Measurements from ENCODE around the gene PRRG2. TPM values are rescaled to one million over a fixed set of nuclear protein-coding genes. Genes with fewer than 3 reads are reported as not detected.

Gene PRRG2
- total and polyA plus RNA-seq, 7 donors = 0.24 to 16.0 (median 0.89) TPM

DNA sequence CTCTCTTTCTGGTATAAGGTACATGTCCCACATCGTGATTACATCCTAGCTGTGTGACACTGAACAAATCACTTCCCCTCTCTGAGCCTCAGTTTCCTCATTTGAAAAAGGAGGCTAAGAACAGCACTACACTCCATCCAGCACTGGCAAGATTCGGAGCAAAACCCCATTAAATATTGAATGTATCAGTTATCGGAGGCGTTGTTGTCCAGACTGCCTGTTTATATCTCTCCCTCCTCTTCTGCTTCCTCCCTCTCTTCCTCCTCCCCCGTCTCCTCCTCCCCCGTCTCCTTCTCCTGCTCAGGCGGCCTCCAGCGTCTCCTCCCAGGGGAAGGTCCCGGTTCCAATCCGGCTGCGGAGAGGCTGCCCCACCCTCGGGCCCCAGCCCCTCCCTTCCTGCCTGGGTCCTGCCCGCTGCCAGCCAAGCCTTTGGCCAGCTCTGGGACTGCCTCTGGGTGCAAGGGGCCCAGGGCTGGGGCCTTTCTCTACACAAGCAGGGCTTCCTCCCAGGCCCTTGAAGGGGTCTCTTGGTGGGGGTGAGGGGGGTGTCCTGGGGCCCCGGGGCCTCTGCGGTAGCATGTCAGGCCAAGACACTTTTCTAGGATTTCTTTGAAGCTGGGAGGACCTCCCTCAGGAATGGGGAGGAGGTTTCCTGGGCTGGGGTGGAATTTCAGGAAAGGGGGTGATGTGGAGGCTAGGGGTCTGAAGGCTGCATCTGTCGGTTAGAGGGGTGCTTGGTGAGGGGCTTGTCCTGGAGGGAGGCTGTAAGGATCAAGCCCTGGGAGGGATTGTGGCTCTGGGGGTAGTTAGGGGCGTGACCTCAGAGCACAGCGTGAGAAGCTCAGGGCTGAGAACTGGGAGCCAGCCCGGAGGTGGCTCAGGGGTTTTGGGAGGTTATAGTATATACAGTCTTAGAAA lies 57.0 kb downstream of the PRRG2 start:
- ATAC-seq = no peak
- peak; percentile 87 to 93 for DNase-seq
- Histone ChIP-seq H3K9me3 (no peaks in the 10 kb centered on the region), H3K36me3 (ENCODE audit: insufficient read depth in 1 of 2, low read depth in 1 of 2) (peaks cover 0 to 11% of the 10 kb centered on the region in 2 donors), H3K27ac (peak overlapping the region; percentile 98), H3K4me3 (peak overlapping the region; percentile 80), H3K4me1 (peaks cover 20% of the 10 kb centered on the region), H3K27me3 (ENCODE audit: insufficient read depth in 3 of 3, low read length in 2 of 3) (peaks cover 0 to 3% (median 0%) of the 10 kb centered on the region in 3 donors)
- 18 to 24% (median 20%) methylated on average over 19 of the region's 19 CpGs for WGBS, 3 donors
- intact Hi-C loops (cut with DNase I) = loop anchor here (5.0 kb wide), 1 partner anchor 46 kb away; the partner anchor contains the start of gene PRR12 (in 2 of the 2)
- TF ChIP-seq, protein P1, sequence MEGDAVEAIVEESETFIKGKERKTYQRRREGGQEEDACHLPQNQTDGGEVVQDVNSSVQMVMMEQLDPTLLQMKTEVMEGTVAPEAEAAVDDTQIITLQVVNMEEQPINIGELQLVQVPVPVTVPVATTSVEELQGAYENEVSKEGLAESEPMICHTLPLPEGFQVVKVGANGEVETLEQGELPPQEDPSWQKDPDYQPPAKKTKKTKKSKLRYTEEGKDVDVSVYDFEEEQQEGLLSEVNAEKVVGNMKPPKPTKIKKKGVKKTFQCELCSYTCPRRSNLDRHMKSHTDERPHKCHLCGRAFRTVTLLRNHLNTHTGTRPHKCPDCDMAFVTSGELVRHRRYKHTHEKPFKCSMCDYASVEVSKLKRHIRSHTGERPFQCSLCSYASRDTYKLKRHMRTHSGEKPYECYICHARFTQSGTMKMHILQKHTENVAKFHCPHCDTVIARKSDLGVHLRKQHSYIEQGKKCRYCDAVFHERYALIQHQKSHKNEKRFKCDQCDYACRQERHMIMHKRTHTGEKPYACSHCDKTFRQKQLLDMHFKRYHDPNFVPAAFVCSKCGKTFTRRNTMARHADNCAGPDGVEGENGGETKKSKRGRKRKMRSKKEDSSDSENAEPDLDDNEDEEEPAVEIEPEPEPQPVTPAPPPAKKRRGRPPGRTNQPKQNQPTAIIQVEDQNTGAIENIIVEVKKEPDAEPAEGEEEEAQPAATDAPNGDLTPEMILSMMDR (IDR thresholded peaks at IDR 0.05) = no peak

DNA sequence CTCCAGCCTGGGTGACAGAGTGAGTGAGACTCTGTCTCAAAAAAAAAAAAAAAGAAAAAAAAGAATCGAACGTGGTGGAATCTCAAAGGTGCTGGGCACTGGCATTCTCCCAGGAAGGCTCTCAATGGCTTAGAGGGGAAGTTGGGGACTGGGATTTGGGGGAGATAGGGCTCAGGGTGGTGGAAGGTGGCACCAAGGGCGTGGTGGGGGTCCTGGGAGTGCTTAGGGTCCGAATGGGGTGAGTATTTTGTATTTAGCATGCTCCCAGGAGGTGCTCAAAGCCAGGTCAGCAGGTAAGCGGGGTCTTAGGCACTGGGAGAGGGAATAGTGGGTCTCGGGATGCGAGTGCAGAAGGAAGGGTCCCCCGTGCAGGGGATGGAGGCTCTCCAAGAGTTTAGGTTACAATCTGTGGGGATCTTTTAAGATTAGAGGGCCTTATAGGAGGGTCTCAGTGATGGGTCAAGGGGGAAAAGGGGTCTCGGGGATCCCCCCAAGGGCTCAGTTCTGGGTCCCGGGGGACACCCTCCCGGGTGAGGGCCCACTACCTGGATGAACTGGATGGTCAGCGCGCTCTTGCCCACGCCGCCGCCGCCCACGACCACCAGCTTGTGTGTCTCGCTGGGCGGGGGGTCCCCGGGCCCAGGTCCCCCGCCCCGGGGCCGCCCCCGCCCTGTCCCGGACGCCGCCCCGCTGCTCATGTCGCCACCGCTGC lies 58.4 kb downstream of the PRRG2 start:
- 7 to 19% (median 8%) methylated on average over 19 to 31 of the region's 31 CpGs for WGBS, 3 donors
- H3K27ac ChIP-seq = peak overlapping the region; percentile 98
- H3K4me1 ChIP-seq = peaks cover 35% of the 10 kb centered on the region
- intact Hi-C loops (cut with DNase I) = loop anchor here (2.0 to 5.0 kb wide), 3 partner anchors 37 to 187 kb away; partner anchors contain the start of genes PRR12 (in 2 of the 2), ALDH16A1 (in 1 of the 2), PIH1D1 (in 1 of the 2) and PRMT1 (in 1 of the 2)
- H3K36me3 ChIP-seq (ENCODE audit: insufficient read depth in 1 of 2, low read depth in 1 of 2) = peaks cover 0 to 11% of the 10 kb centered on the region in 2 donors
- DNase-seq (no peak), ATAC-seq (no peak)
- H3K4me3 ChIP-seq = peak overlapping the region; percentile 80
- no peaks in the 10 kb centered on the region for H3K9me3 ChIP-seq
- H3K27me3 ChIP-seq (ENCODE audit: insufficient read depth in 3 of 3, low read length in 2 of 3) = no peaks in the 10 kb centered on the region
- TF ChIP-seq, protein P1 (IDR thresholded peaks at IDR 0.05) = no peak

DNA sequence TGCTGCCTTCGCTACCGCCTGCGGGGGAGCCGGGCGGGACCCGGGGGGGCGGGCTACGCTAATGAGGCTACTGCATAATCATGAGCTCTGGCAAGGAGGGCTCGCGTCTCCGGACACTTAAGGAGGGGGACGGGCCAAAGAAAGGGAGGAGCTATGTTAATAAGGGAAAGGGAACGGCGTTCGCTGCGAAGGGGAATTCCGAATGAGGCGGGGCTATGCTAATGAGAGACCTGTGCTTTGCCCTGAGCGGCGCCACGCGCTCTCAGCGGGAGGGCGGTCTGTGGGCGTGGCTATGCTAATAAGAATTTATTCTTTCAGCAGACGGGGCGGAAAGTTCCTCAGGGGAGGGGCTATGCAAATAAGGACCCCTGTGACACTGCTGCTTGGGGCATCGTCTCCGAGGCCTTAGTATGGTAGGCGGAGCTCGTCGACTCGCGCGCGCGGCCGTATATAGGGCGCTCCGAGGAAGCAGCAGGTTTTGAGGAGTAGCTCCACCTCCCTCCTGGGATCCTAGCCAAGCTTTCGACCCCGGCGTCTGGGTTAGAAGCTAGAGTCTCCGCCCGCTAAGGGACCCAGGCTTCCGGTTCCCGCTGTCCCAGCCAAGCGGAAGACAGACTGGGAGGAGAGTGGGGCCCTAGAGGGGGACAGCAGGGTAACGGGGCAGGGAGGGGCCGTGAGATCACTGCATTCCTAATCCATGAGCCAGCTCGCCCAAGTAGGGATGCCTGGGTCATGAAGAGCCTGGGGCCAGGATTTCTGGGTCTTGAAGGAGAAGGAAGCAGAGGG lies 59.2 kb downstream of the PRRG2 start, which contains the start of gene RRAS:
Gene RRAS, minus strand, starts transcription at position 31 of the 786 bp plus-strand sequence. CDS start 45 bp downstream, outside the sequence.
- TF ChIP-seq, protein P1 (IDR thresholded peaks at IDR 0.05) = no peak
- DNase-seq = peak; percentile 99 to 100
- intact Hi-C loops (cut with DNase I) = loop anchor here (2.0 to 5.0 kb wide), 2 partner anchors 36 to 188 kb away; partner anchors contain the start of genes ALDH16A1 (in 1 of the 2), PIH1D1 (in 1 of the 2) and PRMT1 (in 1 of the 2)
- Histone ChIP-seq H3K4me1 (peaks cover 35% of the 10 kb centered on the region), H3K27ac (peak within 1 kb of the TSS; percentile 98), H3K36me3 (ENCODE audit: insufficient read depth in 1 of 2, low read depth in 1 of 2) (peaks cover 0 to 11% of the 10 kb centered on the region in 2 donors), H3K9me3 (no peaks in the 10 kb centered on the region), H3K27me3 (ENCODE audit: insufficient read depth in 3 of 3, low read length in 2 of 3) (no peaks in the 10 kb centered on the region), H3K4me3 (peak within 1 kb of the TSS; percentile 80)
- 0 to 1% (median 0%) methylated on average over 50 to 51 of the region's 51 CpGs for WGBS, 3 donors
- ATAC-seq = peak; percentile 74 to 81 (median 76)

Other genes with a start within 250 kb of the PRRG2 start
- 1 to 10 TPM; 2.3 to 4.7 (median 4.4) TPM for gene CD37, start 245.9 kb upstream of the PRRG2 start, total RNA-seq
- 1 to 10 TPM in 2 of 3 donors, under 1 TPM in 1; 0.66 to 1.6 (median 1.6) TPM for gene CD37, start 245.9 kb upstream of the PRRG2 start, polyA plus RNA-seq
- gene TEAD2, start 218.9 kb upstream of the PRRG2 start, total RNA-seq = 10 to 100 TPM; 13.8 to 24.1 (median 14.8) TPM
- gene TEAD2, start 218.9 kb upstream of the PRRG2 start, polyA plus RNA-seq = 10 to 100 TPM in 2 of 3 donors, 1 to 10 TPM in 1; 9.7 to 23.0 (median 15.0) TPM
- not detected for gene DKKL1, start 217.4 kb upstream of the PRRG2 start, total RNA-seq
- gene DKKL1, start 217.4 kb upstream of the PRRG2 start, polyA plus RNA-seq = under 1 TPM in 1 of 3 donors, not detected in 2; 0.06 TPM
- not detected for gene KASH5, start 193.1 kb upstream of the PRRG2 start, total RNA-seq
- gene KASH5, start 193.1 kb upstream of the PRRG2 start, polyA plus RNA-seq = not detected
- gene PTH2, start 157.9 kb upstream of the PRRG2 start, total RNA-seq = not detected
- not detected for gene PTH2, start 157.9 kb upstream of the PRRG2 start, polyA plus RNA-seq
- gene GFY, start 155.9 kb upstream of the PRRG2 start, total RNA-seq = not detected
- under 1 TPM in 1 of 3 donors, not detected in 2; 0.33 TPM for gene GFY, start 155.9 kb upstream of the PRRG2 start, polyA plus RNA-seq
- 1 to 10 TPM in 1 of 4 donors, under 1 TPM in 3; 0.42 to 1.8 (median 0.82) TPM for gene SLC17A7, start 139.8 kb upstream of the PRRG2 start, total RNA-seq
- gene SLC17A7, start 139.8 kb upstream of the PRRG2 start, polyA plus RNA-seq = under 1 TPM; 0.55 to 0.79 (median 0.59) TPM
- 10 to 100 TPM; 37.2 to 60.1 (median 43.1) TPM for gene PIH1D1, start 129.5 kb upstream of the PRRG2 start, total RNA-seq
- 10 to 100 TPM; 46.4 to 69.8 (median 52.2) TPM for gene PIH1D1, start 129.5 kb upstream of the PRRG2 start, polyA plus RNA-seq
- 10 to 100 TPM in 1 of 4 donors, 1 to 10 TPM in 3; 6.5 to 11.1 (median 7.7) TPM for gene ALDH16A1, start 128.1 kb upstream of the PRRG2 start, total RNA-seq
- gene ALDH16A1, start 128.1 kb upstream of the PRRG2 start, polyA plus RNA-seq = 10 to 100 TPM in 1 of 3 donors, 1 to 10 TPM in 2; 3.6 to 12.9 (median 5.7) TPM
- 1 to 10 TPM; 1.9 to 3.2 (median 2.5) TPM for gene FLT3LG, start 107.1 kb upstream of the PRRG2 start, total RNA-seq
- 1 to 10 TPM; 1.9 to 4.5 (median 4.1) TPM for gene FLT3LG, start 107.1 kb upstream of the PRRG2 start, polyA plus RNA-seq
- gene RPL13A, start 93.7 kb upstream of the PRRG2 start, total RNA-seq = 1,000 to 10,000 TPM; 1,392 to 2,022 (median 1,763) TPM
- 1,000 to 10,000 TPM; 1,992 to 2,955 (median 2,046) TPM for gene RPL13A, start 93.7 kb upstream of the PRRG2 start, polyA plus RNA-seq
- gene RPS11, start 84.9 kb upstream of the PRRG2 start, total RNA-seq = 1,000 to 10,000 TPM; 1,146 to 1,506 (median 1,232) TPM
- gene RPS11, start 84.9 kb upstream of the PRRG2 start, polyA plus RNA-seq = 1,000 to 10,000 TPM; 2,461 to 3,844 (median 3,134) TPM
- 10 to 100 TPM; 42.2 to 79.3 (median 60.3) TPM for gene FCGRT, start 68.7 kb upstream of the PRRG2 start, total RNA-seq
- gene FCGRT, start 68.7 kb upstream of the PRRG2 start, polyA plus RNA-seq = 10 to 100 TPM; 32.0 to 48.2 (median 39.9) TPM
- 1 to 10 TPM; 6.4 to 8.6 (median 7.4) TPM for gene RCN3, start 53.3 kb upstream of the PRRG2 start, total RNA-seq
- gene RCN3, start 53.3 kb upstream of the PRRG2 start, polyA plus RNA-seq = 1 to 10 TPM; 3.9 to 9.6 (median 7.3) TPM
- gene NOSIP, start 760 bp upstream of the PRRG2 start, total RNA-seq = 10 to 100 TPM; 53.9 to 69.9 (median 58.1) TPM
- 100 to 1,000 TPM in 1 of 3 donors, 10 to 100 TPM in 2; 75.4 to 104 (median 95.2) TPM for gene NOSIP, start 760 bp upstream of the PRRG2 start, polyA plus RNA-seq
- 10 to 100 TPM in 1 of 4 donors, 1 to 10 TPM in 3; 7.1 to 15.1 (median 7.6) TPM for gene PRR12, start 9.9 kb downstream of the PRRG2 start, total RNA-seq
- gene PRR12, start 9.9 kb downstream of the PRRG2 start, polyA plus RNA-seq = 1 to 10 TPM; 2.3 to 5.0 (median 3.1) TPM
- gene RRAS, start 58.8 kb downstream of the PRRG2 start, total RNA-seq = 10 to 100 TPM; 22.6 to 57.0 (median 42.5) TPM
- gene RRAS, start 58.8 kb downstream of the PRRG2 start, polyA plus RNA-seq = 10 to 100 TPM; 39.9 to 49.8 (median 48.4) TPM
- 10 to 100 TPM; 45.5 to 72.9 (median 61.0) TPM for gene SCAF1, start 60.9 kb downstream of the PRRG2 start, total RNA-seq
- gene SCAF1, start 60.9 kb downstream of the PRRG2 start, polyA plus RNA-seq = 10 to 100 TPM; 23.0 to 32.5 (median 23.8) TPM
- gene IRF3, start 84.5 kb downstream of the PRRG2 start, total RNA-seq = 10 to 100 TPM; 10.3 to 22.1 (median 14.4) TPM
- 10 to 100 TPM; 18.2 to 26.5 (median 21.7) TPM for gene IRF3, start 84.5 kb downstream of the PRRG2 start, polyA plus RNA-seq
- 10 to 100 TPM; 13.0 to 21.5 (median 15.8) TPM for gene BCL2L12, start 84.6 kb downstream of the PRRG2 start, total RNA-seq
- 10 to 100 TPM; 28.3 to 42.7 (median 35.0) TPM for gene BCL2L12, start 84.6 kb downstream of the PRRG2 start, polyA plus RNA-seq
- gene PRMT1, start 96.0 kb downstream of the PRRG2 start, total RNA-seq = 100 to 1,000 TPM; 180 to 259 (median 198) TPM
- gene PRMT1, start 96.0 kb downstream of the PRRG2 start, polyA plus RNA-seq = 100 to 1,000 TPM; 139 to 424 (median 208) TPM
- 1 to 10 TPM in 2 of 4 donors, under 1 TPM in 2; 0.58 to 1.5 (median 1.0) TPM for gene ADM5, start 108.3 kb downstream of the PRRG2 start, total RNA-seq
- under 1 TPM; 0.38 to 0.48 (median 0.41) TPM for gene ADM5, start 108.3 kb downstream of the PRRG2 start, polyA plus RNA-seq
- gene CPT1C, start 109.8 kb downstream of the PRRG2 start, total RNA-seq = 1 to 10 TPM in 1 of 4 donors, under 1 TPM in 3; 0.53 to 1.2 (median 0.70) TPM
- 1 to 10 TPM in 2 of 3 donors, under 1 TPM in 1; 0.34 to 1.1 (median 1.0) TPM for gene CPT1C, start 109.8 kb downstream of the PRRG2 start, polyA plus RNA-seq
- under 1 TPM in 1 of 4 donors, not detected in 3; 0.24 TPM for gene TSKS, start 182.0 kb downstream of the PRRG2 start, total RNA-seq
- gene TSKS, start 182.0 kb downstream of the PRRG2 start, polyA plus RNA-seq = under 1 TPM; 0.18 to 0.27 (median 0.18) TPM
- 100 to 1,000 TPM in 1 of 4 donors, 10 to 100 TPM in 3; 79.1 to 102 (median 84.3) TPM for gene AP2A1, start 185.7 kb downstream of the PRRG2 start, total RNA-seq
- 10 to 100 TPM; 58.2 to 81.7 (median 69.6) TPM for gene AP2A1, start 185.7 kb downstream of the PRRG2 start, polyA plus RNA-seq
- gene FUZ, start 232.0 kb downstream of the PRRG2 start, total RNA-seq = 10 to 100 TPM; 20.9 to 33.7 (median 25.2) TPM
- gene FUZ, start 232.0 kb downstream of the PRRG2 start, polyA plus RNA-seq = 10 to 100 TPM; 15.9 to 38.8 (median 28.6) TPM
- 10 to 100 TPM; 43.0 to 97.8 (median 69.7) TPM for gene MED25, start 237.0 kb downstream of the PRRG2 start, total RNA-seq
- 100 to 1,000 TPM in 1 of 3 donors, 10 to 100 TPM in 2; 24.5 to 125 (median 92.5) TPM for gene MED25, start 237.0 kb downstream of the PRRG2 start, polyA plus RNA-seq